ENCODE results near the gene MBNL1. TPM values are rescaled to one million over a fixed set of nuclear protein-coding genes. Genes with fewer than 3 reads are reported as not detected.

MBNL1 gene
- total RNA-seq, 1 experiment from 2014 or later, result 200 TPM

- H3K27ac ChIP-seq (ENCODE audit: low read depth, low read length), result no peak overlapping the region
- DNase-seq (ENCODE audit: low read depth, low spot score), result no peak
- no peak for ATAC-seq
- no TSS peak for BruUV-seq (replicated peaks)
- peaks cover 10% of the 10 kb centered on the region; the same call in 1 of the 2 replicates for H4K20me1 ChIP-seq (ENCODE audit: insufficient read depth)
- TF ChIP-seq SIN3A (IDR thresholded peaks at IDR 0.05; ENCODE audit: low read depth) (no peak), ELF1 (IDR thresholded peaks at IDR 0.05; ENCODE audit: borderline replicate concordance, low read depth) (no peak), ZBTB33 (IDR thresholded peaks at IDR 0.05; ENCODE audit: extremely low read depth, insufficient replicate concordance, low read length) (no peak), POLR2AphosphoS5 (IDR thresholded peaks at IDR 0.05; ENCODE audit: low read depth, low read length) (no peak), CTCF (IDR thresholded peaks at IDR 0.05 in 2 of 3, conservative IDR thresholded peaks at IDR 0.05 in 1 of 3; ENCODE audit: borderline replicate concordance in 1 of 3, insufficient read depth in 1 of 3, low read depth in 2 of 3, low read length in 2 of 3) (no peak), POLR2A (IDR thresholded peaks at IDR 0.05; ENCODE audit: borderline replicate concordance, extremely low read depth, insufficient read depth, insufficient read length) (no peak), REST (IDR thresholded peaks at IDR 0.05; ENCODE audit: low read depth) (no peak), EZH2phosphoT487 (IDR thresholded peaks at IDR 0.05; ENCODE audit: borderline replicate concordance) (no peak)
- RAD21 ChIA-PET (ENCODE audit: low non-redundant PET in 1 of 2, low total read pairs in 2 of 2, uncharacterized antibody in 2 of 2, unreplicated experiment in 2 of 2), result no interaction called here
- H3K79me2 ChIP-seq (ENCODE audit: insufficient read depth, low read length), result peaks cover 100% of the 10 kb centered on the region
- CTCF ChIA-PET, result no interaction called here
- no peak overlapping the region for H3K4me3 ChIP-seq (replicated peaks in 1 of 2; ENCODE audit: low read depth in 1 of 2, low read length in 2 of 2)
- POLR2A ChIA-PET, result no interaction called here
- no peaks in the 10 kb centered on the region for H3K27me3 ChIP-seq (ENCODE audit: insufficient read depth, low read length)
- H3K9me2 ChIP-seq (ENCODE audit: insufficient read depth), result no peaks in the 10 kb centered on the region
- no peak overlapping the region for H3K9ac ChIP-seq (ENCODE audit: low read length)
- H3K36me3 ChIP-seq (ENCODE audit: control insufficient read depth in 1 of 2, insufficient read depth in 2 of 2, low read length in 2 of 2), result no peaks in the 10 kb centered on the region
- intact Hi-C loops (cut with micrococcal nuclease), result no loop called here
- no peaks in the 10 kb centered on the region for H3K9me3 ChIP-seq (ENCODE audit: control insufficient read depth in 1 of 2, insufficient read depth in 1 of 2, low read depth in 1 of 2, low read length in 2 of 2)
- H2AFZ ChIP-seq (ENCODE audit: low read depth, low read length, poor library complexity, severe bottlenecking), result no peak overlapping the region
- H3K4me2 ChIP-seq (ENCODE audit: low read length), result no peak overlapping the region
- peaks cover 31 to 38% of the 10 kb centered on the region in 2 experiments; a peak in 3 of 4 replicates for H3K4me1 ChIP-seq (ENCODE audit: control insufficient read depth in 1 of 2, insufficient read depth in 2 of 2, low read length in 2 of 2)
These were observed 24.7 kb downstream of the MBNL1 start for GRCh38 chr3:152293347-152294006.
